ENCODE data around the gene ZNF446. TPM values are rescaled to one million over a fixed set of nuclear protein-coding genes. Genes with fewer than 3 reads are reported as not detected.

ZNF446 gene
- 10 to 100 TPM in 6 of 7 donors, 1 to 10 TPM in 1; 9.8 to 18.8 (median 11.3) TPM for total RNA-seq
- polyA plus RNA-seq = 10 to 100 TPM in 2 of 3 donors, 1 to 10 TPM in 1; 7.1 to 13.2 (median 12.6) TPM
- long read RNA-seq, donor 1 = 0 reads
- long read RNA-seq, donor 2 = 0 reads

DNA sequence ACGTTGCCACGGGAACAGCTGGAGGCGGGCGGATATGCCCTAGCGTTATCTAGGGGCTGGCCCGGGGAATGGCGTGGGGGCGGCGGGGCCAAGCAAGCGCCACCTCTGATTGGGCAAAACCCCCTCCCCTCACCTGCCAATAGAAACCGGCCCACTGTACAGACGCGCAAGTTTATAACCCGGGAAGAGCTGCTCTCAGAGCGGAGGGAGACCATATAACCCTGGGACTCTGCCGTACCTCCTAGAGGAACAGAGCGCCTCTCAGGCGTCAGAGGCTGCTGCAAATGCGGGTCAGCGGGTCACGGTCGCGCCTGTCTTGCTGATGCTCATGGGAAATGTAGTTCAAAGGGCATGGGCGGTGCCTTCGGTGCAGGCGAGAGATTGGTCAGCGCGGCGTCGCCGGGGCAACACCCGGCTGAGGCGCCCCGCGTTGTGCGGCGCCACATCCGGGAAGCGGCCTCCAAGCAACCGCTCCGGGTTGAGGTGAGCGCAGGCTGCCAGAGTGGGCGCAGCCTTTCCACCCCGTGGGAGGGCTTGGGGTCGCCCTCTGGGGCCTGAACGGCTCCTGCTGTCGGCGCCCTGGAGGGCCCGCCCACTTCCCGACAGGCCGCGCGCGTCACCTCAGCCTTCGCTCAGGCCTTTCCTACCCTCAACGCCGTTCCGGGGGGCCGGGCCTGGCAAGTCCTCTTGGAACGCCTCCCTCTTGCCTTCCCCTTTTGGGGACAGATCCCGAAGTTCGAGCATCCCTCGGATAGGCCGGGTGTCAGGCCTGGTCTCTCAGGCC is at the start of gene ZNF446:
TSS of gene ZNF446 (plus strand) at position 639 of the 784 bp plus-strand sequence. CDS start 867 bp downstream, outside the sequence.
- intact Hi-C loops (cut with DNase I; ENCODE audit: low total_unique reads) = no loop called here
- peaks cover 0 to 53% (median 27%) of the 10 kb centered on the region in 6 donors for H3K36me3 ChIP-seq
- peaks cover 13 to 26% (median 22%) of the 10 kb centered on the region in 6 donors for H3K4me1 ChIP-seq
- no peaks in the 10 kb centered on the region for H3K9me3 ChIP-seq
- DNase-seq = peak; percentile 98
- peak within 1 kb of the TSS; percentile 60 to 92 (median 70) for H3K4me3 ChIP-seq
- H3K27me3 ChIP-seq (replicated peaks in 1 of 7) = no peaks in the 10 kb centered on the region
- peak within 1 kb of the TSS; percentile 84 to 95 (median 89) for H3K27ac ChIP-seq
- WGBS, 5 donors = 0 to 1% (median 1%) methylated on average over 48 to 64 of the region's 64 CpGs
- TF ChIP-seq POLR2A (IDR thresholded peaks at IDR 0.05) (no peak), CTCF (IDR thresholded peaks at IDR 0.05 in 8 of 11, conservative IDR thresholded peaks at IDR 0.05 in 3 of 11) (peak in 4 of 11 experiments; percentile 17 to 34 (median 24)), POLR2AphosphoS5 (IDR thresholded peaks at IDR 0.05) (peak; percentile 90 to 94 (median 93))

- intact Hi-C loops (cut with DNase I; ENCODE audit: low total_unique reads) = no loop called here
- Histone ChIP-seq H3K36me3 (peaks cover 2 to 34% (median 7%) of the 10 kb centered on the region in 6 donors), H3K4me1 (no peaks in the 10 kb centered on the region), H3K4me3 (no peak overlapping the region), H3K9me3 (peaks cover 38 to 95% (median 83%) of the 10 kb centered on the region in 8 donors), H3K27me3 (replicated peaks in 1 of 7) (no peaks in the 10 kb centered on the region), H3K27ac (no peak overlapping the region)
- TF ChIP-seq POLR2AphosphoS5 (IDR thresholded peaks at IDR 0.05) (no peak), POLR2A (IDR thresholded peaks at IDR 0.05) (no peak), CTCF (IDR thresholded peaks at IDR 0.05 in 8 of 11, conservative IDR thresholded peaks at IDR 0.05 in 3 of 11) (no peak)
- DNase-seq = no peak
- WGBS, 5 donors = 68 to 100% (median 95%) methylated on average over 1 of the region's 1 CpG
Measured at GRCh38 chr19:58428617-58429016, 47.5 kb upstream of the ZNF446 start.

- Histone ChIP-seq H3K4me1 (no peaks in the 10 kb centered on the region), H3K27ac (no peak overlapping the region), H3K36me3 (peaks cover 13 to 46% (median 18%) of the 10 kb centered on the region in 6 donors), H3K9me3 (peaks cover 50 to 100% (median 92%) of the 10 kb centered on the region in 8 donors), H3K4me3 (no peak overlapping the region), H3K27me3 (replicated peaks in 1 of 7) (no peaks in the 10 kb centered on the region)
- TF ChIP-seq POLR2AphosphoS5 (IDR thresholded peaks at IDR 0.05) (no peak), CTCF (IDR thresholded peaks at IDR 0.05 in 8 of 11, conservative IDR thresholded peaks at IDR 0.05 in 3 of 11) (no peak)
- DNase-seq = no peak
- intact Hi-C loops (cut with DNase I; ENCODE audit: low total_unique reads) = no loop called here
Measured at GRCh38 chr19:58429745-58430144, 46.4 kb upstream of the ZNF446 start.

DNA sequence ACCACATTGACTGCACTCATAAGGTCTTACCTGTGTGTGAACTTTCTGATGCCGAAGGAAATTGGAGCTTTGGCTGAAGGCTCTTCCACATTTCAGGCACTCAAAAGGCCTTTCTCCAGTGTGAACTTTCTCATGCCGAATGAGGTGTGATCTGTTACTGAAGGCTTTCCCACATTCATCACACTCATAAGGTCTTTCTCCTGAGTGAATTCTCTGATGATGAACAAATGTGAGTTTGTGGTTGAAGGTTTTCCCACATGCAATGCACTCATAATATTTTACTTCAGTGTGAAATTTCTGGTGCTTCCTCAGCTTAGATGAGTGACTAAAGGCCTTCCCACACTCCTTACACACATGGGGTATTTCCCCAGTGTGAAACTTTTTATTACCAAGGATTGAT is 41.9 kb upstream of the ZNF446 start:
- DNase-seq = no peak
- intact Hi-C loops (cut with DNase I; ENCODE audit: low total_unique reads) = no loop called here
- H3K27me3 ChIP-seq (replicated peaks in 1 of 7) = no peaks in the 10 kb centered on the region
- TF ChIP-seq POLR2A (IDR thresholded peaks at IDR 0.05) (no peak), CTCF (IDR thresholded peaks at IDR 0.05 in 8 of 11, conservative IDR thresholded peaks at IDR 0.05 in 3 of 11) (no peak), POLR2AphosphoS5 (IDR thresholded peaks at IDR 0.05) (no peak)
- H3K27ac ChIP-seq = no peak overlapping the region
- H3K36me3 ChIP-seq = peaks cover 39 to 81% (median 46%) of the 10 kb centered on the region in 6 donors
- H3K4me1 ChIP-seq = peaks cover 3 to 7% (median 5%) of the 10 kb centered on the region in 6 donors
- peaks cover 61 to 100% (median 100%) of the 10 kb centered on the region in 8 donors for H3K9me3 ChIP-seq
- peak overlapping the region in 1 of 8 donors; percentile 24 for H3K4me3 ChIP-seq
- 95 to 99% (median 96%) methylated on average over 2 of the region's 2 CpGs for WGBS, 5 donors
